HCT116 (cell line): ENCODE data around the gene NAB2. TPM values are rescaled to one million over a fixed set of nuclear protein-coding genes. Genes with fewer than 3 reads are reported as not detected.

ENCODE experiments used
- ATAC-seq: fragments of 200-7000 bp; cut with Tn5 transposase; 2 replicates; pipeline ENCODE4 v1.9.1; 2020; ENCODE audit warnings: mild to moderate bottlenecking, moderate library complexity
- BruUV-seq: library from RNA; stranded (reverse); fragments of 400-500 nt; replicated peaks from 2 replicates; lab custom pipeline; 2021; lab: Mats Ljungman, UMichigan
- CTCF ChIA-PET: fragments of 300-600 bp; sonication (Branson Sonifier 250); formaldehyde crosslinking; loops from one replicate; lab custom pipeline; 2021; ENCODE audit warnings: antibody characterized with exemption; lab: Charles Lee
- POLR2A ChIA-PET: fragments of 300-600, 350-600 bp; sonication (Branson Sonifier 250); formaldehyde crosslinking; loops from one replicate; lab custom pipeline; 2021; ENCODE audit warnings: antibody characterized with exemption; lab: Charles Lee
- RAD21 ChIA-PET, 2 experiments: fragments of 300-600 bp; sonication (Branson Sonifier 250); formaldehyde crosslinking; loops; one replicate each; lab custom pipeline; 2023; ENCODE audit warnings: low total read pairs in 2 of 2; ENCODE audit not compliant: uncharacterized antibody in 2 of 2, unreplicated experiment in 2 of 2, low non-redundant PET in 1 of 2; lab: Charles Lee
- DNase-seq: peaks from one replicate; pipeline ENCODE4 v3.0.0-alpha.2; 2010; ENCODE audit warnings: low read depth, low spot score
- H2AFZ ChIP-seq: fragments of 200-600 bp; shearing (Covaris generic), sonication (generic); 2 replicates; pipeline ENCODE4 v1.6.1; 2017; ENCODE audit warnings: low read depth, mixed run types, mixed read lengths, antibody characterized with exemption, low read length; ENCODE audit not compliant: poor library complexity, severe bottlenecking
- H3K27ac ChIP-seq: 2 replicates; pipeline ENCODE4 v1.5.1; 2012; ENCODE audit warnings: low read depth, low read length
- H3K27me3 ChIP-seq: fragments of 200-600 bp; sonication (generic); 2 replicates; pipeline ENCODE4 v1.6.1; 2016; ENCODE audit warnings: mixed run types, low read length, mixed read lengths; ENCODE audit not compliant: insufficient read depth
- H3K36me3 ChIP-seq, 2 experiments: fragments of 200-500 bp in 1 of 2; fragments of 200-600 bp in 1 of 2; sonication (Bioruptor generic) in 1 of 2; sonication (generic) in 1 of 2; 2 replicates each; pipeline versions ENCODE4 v1.5.1 to v1.6.1; 2014 to 2016; ENCODE audit warnings: low read length in 2 of 2, inconsistent platforms in 1 of 2, mixed read lengths in 1 of 2, mixed run types in 1 of 2; ENCODE audit not compliant: insufficient read depth in 2 of 2, control insufficient read depth in 1 of 2
- H3K4me1 ChIP-seq, 2 experiments: fragments of 200-600 bp in 1 of 2; sonication (generic) in 1 of 2; 2 replicates each; pipeline versions ENCODE4 v1.5.1 to v1.6.1; 2012 to 2017; ENCODE audit warnings: low read length in 2 of 2, inconsistent platforms in 1 of 2, mild to moderate bottlenecking in 1 of 2, mixed read lengths in 1 of 2, mixed run types in 1 of 2, moderate library complexity in 1 of 2; ENCODE audit not compliant: insufficient read depth in 2 of 2, control insufficient read depth in 1 of 2
- H3K4me2 ChIP-seq: fragments of 200-600 bp; sonication (generic); 2 replicates; pipeline ENCODE4 v1.6.1; 2017; ENCODE audit warnings: mixed run types, low read length, mixed read lengths
- H3K4me3 ChIP-seq, 2 experiments: fragments of 200-600 bp in 1 of 2; sonication (generic) in 1 of 2; replicated peaks in 1 of 2; 2 replicates each; pipeline ENCODE4 v1.5.1; 2011 to 2016; ENCODE audit warnings: low read length in 2 of 2, control low read depth in 1 of 2, low read depth in 1 of 2, mild to moderate bottlenecking in 1 of 2, mixed read lengths in 1 of 2, mixed run types in 1 of 2
- H3K79me2 ChIP-seq: fragments of 200-600 bp; sonication (generic); 2 replicates; pipeline ENCODE4 v1.6.1; 2017; ENCODE audit warnings: mild to moderate bottlenecking, mixed run types, low read length, moderate library complexity, mixed read lengths; ENCODE audit not compliant: insufficient read depth
- H3K9ac ChIP-seq: fragments of 200-600 bp; sonication (generic); 2 replicates; pipeline ENCODE4 v1.6.1; 2016; ENCODE audit warnings: low read length, mixed read lengths
- H3K9me2 ChIP-seq: fragments of 200-600 bp; sonication (generic), shearing (Covaris generic); 2 replicates; pipeline ENCODE4 v1.6.1; 2017; ENCODE audit warnings: mixed run types, mild to moderate bottlenecking, moderate library complexity; ENCODE audit not compliant: insufficient read depth
- H3K9me3 ChIP-seq, 2 experiments: fragments of 200-500 bp in 1 of 2; fragments of 200-600 bp in 1 of 2; sonication (Bioruptor generic) in 1 of 2; sonication (generic) in 1 of 2; 2 replicates each; pipeline ENCODE4 v1.6.1; 2014 to 2017; ENCODE audit warnings: low read length in 2 of 2, mixed read lengths in 2 of 2, inconsistent platforms in 1 of 2, low read depth in 1 of 2, mild to moderate bottlenecking in 1 of 2, mixed run types in 1 of 2, moderate library complexity in 1 of 2; ENCODE audit not compliant: control insufficient read depth in 1 of 2, insufficient read depth in 1 of 2
- H4K20me1 ChIP-seq: fragments of 200-600 bp; sonication (generic), shearing (Covaris generic); 2 replicates; pipeline ENCODE4 v1.6.1; 2017; ENCODE audit warnings: mixed run types, mild to moderate bottlenecking, moderate library complexity; ENCODE audit not compliant: insufficient read depth
- CBX3 ChIP-seq: IDR thresholded peaks from 2 replicates; pipeline ENCODE4 v1.6.1; 2012; ENCODE audit warnings: low read depth
- CEBPB ChIP-seq: IDR thresholded peaks from 2 replicates; pipeline ENCODE4 v1.6.1; 2012; ENCODE audit warnings: low read depth
- CTCF ChIP-seq, 3 experiments: fragments of 200-600 bp in 1 of 3; sonication (generic) in 1 of 3; IDR thresholded peaks in 2 of 3; conservative IDR thresholded peaks in 1 of 3; 2 replicates each; pipeline ENCODE4 v1.5.1; 2012 to 2017; ENCODE audit warnings: low read depth in 2 of 3, low read length in 2 of 3, antibody characterized with exemption in 1 of 3, borderline replicate concordance in 1 of 3, control low read depth in 1 of 3, mild to moderate bottlenecking in 1 of 3, mixed read lengths in 1 of 3, mixed run types in 1 of 3, moderate library complexity in 1 of 3; ENCODE audit not compliant: insufficient read depth in 1 of 3
- EGR1 ChIP-seq: IDR thresholded peaks from 2 replicates; pipeline ENCODE4 v1.6.1; 2012; ENCODE audit warnings: low read depth
- EZH2 ChIP-seq: fragments of 200-600 bp; sonication (generic); IDR thresholded peaks from 2 replicates; pipeline ENCODE4 v1.6.1; 2017; ENCODE audit warnings: antibody characterized with exemption, mixed run types
- EZH2phosphoT487 ChIP-seq: fragments of 200-600 bp; IDR thresholded peaks from 2 replicates; pipeline ENCODE4 v1.6.1; 2018; ENCODE audit warnings: antibody characterized with exemption, borderline replicate concordance
- JUND ChIP-seq: IDR thresholded peaks from 2 replicates; pipeline ENCODE4 v1.6.1; 2012
- POLR2A ChIP-seq: IDR thresholded peaks from 2 replicates; pipeline ENCODE4 v1.7.0; 2011; ENCODE audit warnings: borderline replicate concordance; ENCODE audit not compliant: insufficient read depth, insufficient read length; ENCODE audit errors: extremely low read depth
- RAD21 ChIP-seq: IDR thresholded peaks from 2 replicates; pipeline ENCODE4 v1.6.1; 2012; ENCODE audit warnings: low read depth, mild to moderate bottlenecking
- SIN3A ChIP-seq: IDR thresholded peaks from 2 replicates; pipeline ENCODE4 v1.6.1; 2012; ENCODE audit warnings: low read depth
- SRF ChIP-seq: IDR thresholded peaks from 2 replicates; pipeline ENCODE4 v1.6.1; 2012; ENCODE audit warnings: low read depth
- TCF7L2 ChIP-seq: IDR thresholded peaks from 2 replicates; pipeline ENCODE4 v1.7.0; 2011; ENCODE audit warnings: borderline replicate concordance, inconsistent platforms; ENCODE audit not compliant: insufficient read depth, insufficient read length; ENCODE audit errors: extremely low read depth
- ZFX ChIP-seq: fragments of 450-650 bp; IDR thresholded peaks from 2 replicates; pipeline ENCODE4 v1.6.1; 2017
- intact Hi-C: fragments of 100-400 bp; cut with micrococcal nuclease; formaldehyde crosslinking; loops from 2 replicates; pipeline ENCODE4 v1.10.0; 2022
- total RNA-seq: library from RNA; stranded (reverse); gene quantifications from one replicate; pipeline ENCODE4 v1.2.1, GENCODE V29; 2021; ENCODE audit not compliant: unreplicated experiment
- TF ChIP-seq, protein P1 (sequence below): IDR thresholded peaks from 2 replicates; pipeline ENCODE4 v1.6.1; 2012

Gene NAB2
- total RNA-seq, 1 experiment from 2014 or later, result 77.1 TPM

DNA sequence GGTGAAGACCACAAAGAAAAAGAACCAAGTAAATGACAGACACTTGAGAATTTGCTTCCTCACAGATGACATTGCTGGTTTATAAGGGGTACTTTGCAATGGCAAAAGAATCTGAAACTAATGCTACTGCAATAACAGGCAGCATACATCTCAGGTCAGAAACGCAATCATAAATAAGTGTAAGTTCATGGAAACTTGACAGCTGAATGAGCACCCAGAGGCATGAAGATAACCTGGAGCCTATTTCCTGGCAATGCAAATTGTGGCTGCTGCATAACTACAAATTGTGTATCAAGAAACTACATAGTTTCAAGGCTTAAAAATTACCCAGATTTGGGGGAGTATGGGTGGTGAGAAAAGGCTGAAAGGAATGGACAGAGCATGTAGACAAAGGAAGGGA lies 30.5 kb upstream of the NAB2 start:
- Histone ChIP-seq H3K79me2 (no peaks in the 10 kb centered on the region), H3K4me1 (no peaks in the 10 kb centered on the region), H3K9me2 (no peaks in the 10 kb centered on the region), H3K36me3 (peaks cover 18 to 38% of the 10 kb centered on the region in 2 experiments), H3K27me3 (no peaks in the 10 kb centered on the region), H3K9ac (no peak overlapping the region), H3K4me3 (no peak overlapping the region), H4K20me1 (no peaks in the 10 kb centered on the region), H3K9me3 (no peaks in the 10 kb centered on the region), H2AFZ (no peak overlapping the region), H3K27ac (no peak overlapping the region), H3K4me2 (no peak overlapping the region)
- POLR2A ChIA-PET, result no interaction called here
- CTCF ChIA-PET, result interaction anchor here (1.4 kb wide), 1 partner anchor 50 kb away, joined by 8 read pairs; no protein-coding TSS in a partner anchor
- intact Hi-C loops, result no loop called here
- ATAC-seq (no peak), DNase-seq (no peak)
- RAD21 ChIA-PET, result no interaction called here
- TF ChIP-seq ZFX (no peak), CTCF (IDR thresholded peaks at IDR 0.05 in 2 of 3, conservative IDR thresholded peaks at IDR 0.05 in 1 of 3; ENCODE audit: borderline replicate concordance in 1 of 3, insufficient read depth in 1 of 3, low read depth in 2 of 3, low read length in 2 of 3) (no peak), SRF (no peak), RAD21 (no peak), CBX3 (no peak), CEBPB (no peak), EZH2 (no peak), EZH2phosphoT487 (no peak), POLR2A (no peak), SIN3A (no peak), EGR1 (no peak), TCF7L2 (no peak), JUND (no peak)
- TF ChIP-seq, protein P1, sequence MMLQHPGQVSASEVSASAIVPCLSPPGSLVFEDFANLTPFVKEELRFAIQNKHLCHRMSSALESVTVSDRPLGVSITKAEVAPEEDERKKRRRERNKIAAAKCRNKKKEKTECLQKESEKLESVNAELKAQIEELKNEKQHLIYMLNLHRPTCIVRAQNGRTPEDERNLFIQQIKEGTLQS, result no peak
- no TSS peak for BruUV-seq
